Neural cell (in vitro differentiated cells): ENCODE data around the gene ENG.

Experiments used
- EZH2 ChIP-seq: fragments of 200-600, 300-800 bp; shearing (Covaris generic), sonication (generic); IDR thresholded peaks from 2 replicates; pipeline ENCODE4 v1.6.1; 2014; ENCODE audit warnings: antibody characterized with exemption, low read length, borderline replicate concordance, mild to moderate bottlenecking; ENCODE audit not compliant: insufficient read depth, poor library complexity, severe bottlenecking
- MXI1 ChIP-seq: fragments of 450-650 bp; conservative IDR thresholded peaks from 2 replicates; pipeline ENCODE4 v1.6.1; 2014; ENCODE audit warnings: antibody characterized with exemption, mild to moderate bottlenecking; ENCODE audit not compliant: poor library complexity, severe bottlenecking
- TF ChIP-seq, protein P1 (sequence below): fragments of 450-650 bp; IDR thresholded peaks from 2 replicates; pipeline ENCODE4 v1.5.1; 2014; ENCODE audit warnings: antibody characterized with exemption, mild to moderate bottlenecking, moderate library complexity; ENCODE audit not compliant: poor library complexity, severe bottlenecking

DNA sequence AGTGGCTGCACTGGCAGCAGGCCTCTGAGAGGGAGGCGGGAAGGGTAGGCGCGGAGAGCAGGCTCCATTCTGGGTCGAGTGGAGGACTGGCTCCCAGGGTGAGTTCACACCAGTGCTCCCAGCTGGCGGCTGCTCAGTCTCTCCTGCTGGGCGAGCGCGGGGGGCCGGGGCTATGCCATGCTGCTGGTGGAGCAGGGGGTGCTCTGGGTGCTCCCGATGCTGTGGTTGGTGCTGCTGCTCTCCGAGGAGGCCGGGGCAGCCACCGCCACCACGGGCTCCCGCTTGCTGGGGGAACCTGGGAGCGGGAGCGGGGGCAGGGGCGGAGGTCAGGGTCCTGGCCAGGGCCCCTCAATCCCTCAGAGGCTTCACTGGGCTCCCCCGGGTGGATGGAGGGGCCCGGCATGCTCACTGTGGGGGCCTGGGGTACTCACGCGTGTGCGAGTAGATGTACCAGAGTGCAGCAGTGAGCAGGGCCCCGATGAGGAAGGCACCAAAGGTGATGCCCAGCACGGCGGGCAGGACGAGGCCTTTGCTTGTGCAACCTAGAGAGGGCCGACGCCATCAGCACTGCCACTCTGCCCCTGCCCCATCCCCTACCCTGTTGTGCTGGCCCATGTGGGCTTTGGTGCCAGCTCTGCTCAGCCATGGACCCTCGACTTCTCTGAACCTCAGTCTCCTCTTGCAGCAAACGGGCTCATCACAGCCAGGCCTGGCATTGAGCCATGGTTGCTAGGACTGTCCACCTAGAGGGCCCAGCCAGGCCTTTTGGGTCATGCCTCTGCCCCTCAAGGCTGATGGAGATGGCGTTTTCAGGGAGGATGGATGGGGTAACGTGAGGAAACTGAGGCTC, 38.7 kb downstream of the ENG start:
- TF ChIP-seq, protein P1, sequence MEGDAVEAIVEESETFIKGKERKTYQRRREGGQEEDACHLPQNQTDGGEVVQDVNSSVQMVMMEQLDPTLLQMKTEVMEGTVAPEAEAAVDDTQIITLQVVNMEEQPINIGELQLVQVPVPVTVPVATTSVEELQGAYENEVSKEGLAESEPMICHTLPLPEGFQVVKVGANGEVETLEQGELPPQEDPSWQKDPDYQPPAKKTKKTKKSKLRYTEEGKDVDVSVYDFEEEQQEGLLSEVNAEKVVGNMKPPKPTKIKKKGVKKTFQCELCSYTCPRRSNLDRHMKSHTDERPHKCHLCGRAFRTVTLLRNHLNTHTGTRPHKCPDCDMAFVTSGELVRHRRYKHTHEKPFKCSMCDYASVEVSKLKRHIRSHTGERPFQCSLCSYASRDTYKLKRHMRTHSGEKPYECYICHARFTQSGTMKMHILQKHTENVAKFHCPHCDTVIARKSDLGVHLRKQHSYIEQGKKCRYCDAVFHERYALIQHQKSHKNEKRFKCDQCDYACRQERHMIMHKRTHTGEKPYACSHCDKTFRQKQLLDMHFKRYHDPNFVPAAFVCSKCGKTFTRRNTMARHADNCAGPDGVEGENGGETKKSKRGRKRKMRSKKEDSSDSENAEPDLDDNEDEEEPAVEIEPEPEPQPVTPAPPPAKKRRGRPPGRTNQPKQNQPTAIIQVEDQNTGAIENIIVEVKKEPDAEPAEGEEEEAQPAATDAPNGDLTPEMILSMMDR: no peak
- TF ChIP-seq MXI1 (no peak), EZH2 (no peak)
